HEK293 (cell line): ENCODE data around the gene KLHL12.

Experiments used
- CTCF ChIA-PET: fragments of 350-600 bp; formaldehyde crosslinking; extraction: SDS; loops from one replicate; lab custom pipeline; 2021; ENCODE audit warnings: antibody characterized with exemption; lab: Yijun Ruan, JAX
- POLR2A ChIA-PET: fragments of 300-600 bp; formaldehyde crosslinking; extraction: SDS; loops from one replicate; lab custom pipeline; 2020; ENCODE audit warnings: antibody characterized with exemption, inconsistent platforms; lab: Yijun Ruan, JAX
- H3K27ac ChIP-seq: fragments of 200-500 bp; sonication (Bioruptor generic); 2 replicates; pipeline ENCODE4 v1.5.1; 2014; ENCODE audit warnings: low read depth, low read length, control low read depth, inconsistent platforms; ENCODE audit errors: extremely low read depth
- H3K36me3 ChIP-seq, 2 experiments: fragments of 200-500 bp in 1 of 2; sonication (Bioruptor generic) in 1 of 2; 1 replicate in 1 of 2; 2 replicates in 1 of 2; pipeline ENCODE4 v1.5.1; 2014 to 2017; ENCODE audit warnings: inconsistent platforms in 2 of 2, low read length in 2 of 2; ENCODE audit not compliant: control insufficient read depth in 2 of 2, insufficient read depth in 1 of 2
- H3K4me1 ChIP-seq: fragments of 200-500 bp; sonication (Bioruptor generic); 2 replicates; pipeline ENCODE4 v1.5.1; 2014; ENCODE audit warnings: mild to moderate bottlenecking, low read length, inconsistent platforms; ENCODE audit not compliant: control insufficient read depth, insufficient read depth
- H3K4me3 ChIP-seq: 2 replicates; pipeline ENCODE4 v1.5.1; 2011; ENCODE audit warnings: low read depth, mild to moderate bottlenecking, control low read depth, low read length, moderate library complexity
- H3K9me3 ChIP-seq: fragments of 200-500 bp; sonication (Bioruptor generic); 2 replicates; pipeline ENCODE4 v1.5.1; 2014; ENCODE audit warnings: low read depth, low read length, inconsistent platforms; ENCODE audit not compliant: control insufficient read depth, insufficient read depth
- BCL11A ChIP-seq: fragments of 450-650 bp; formaldehyde crosslinking; IDR thresholded peaks from 2 replicates; pipeline ENCODE4 v1.5.1; 2016; ENCODE audit warnings: low read depth, missing biosample characterization, missing genetic modification characterization
- FEZF1 ChIP-seq: fragments of 450-650 bp; formaldehyde crosslinking; IDR thresholded peaks from 2 replicates; pipeline ENCODE4 v1.5.1; 2016; ENCODE audit warnings: missing biosample characterization, missing genetic modification characterization
- GLI2 ChIP-seq: fragments of 450-650 bp; formaldehyde crosslinking; IDR thresholded peaks from 2 replicates; pipeline ENCODE4; 2017; ENCODE audit warnings: missing biosample characterization, missing genetic modification characterization, low read depth, borderline replicate concordance
- KLF8 ChIP-seq: fragments of 450-650 bp; formaldehyde crosslinking; IDR thresholded peaks from 2 replicates; pipeline ENCODE4 v1.5.1; 2016; ENCODE audit warnings: missing biosample characterization, missing genetic modification characterization
- OSR2 ChIP-seq: fragments of 450-650 bp; formaldehyde crosslinking; IDR thresholded peaks from 2 replicates; pipeline ENCODE4 v1.5.1; 2016; ENCODE audit warnings: missing biosample characterization, missing genetic modification characterization
- REPIN1 ChIP-seq: fragments of 450-650 bp; formaldehyde crosslinking; IDR thresholded peaks from 2 replicates; pipeline ENCODE4 v1.5.1; 2017; ENCODE audit warnings: missing biosample characterization, missing genetic modification characterization, low read depth
- SALL2 ChIP-seq: fragments of 450-650 bp; formaldehyde crosslinking; IDR thresholded peaks from 2 replicates; pipeline ENCODE4 v1.5.0; 2017; ENCODE audit warnings: missing biosample characterization, mild to moderate bottlenecking, missing genetic modification characterization, borderline replicate concordance
- ZBTB1 ChIP-seq: fragments of 450-650 bp; formaldehyde crosslinking; IDR thresholded peaks from 2 replicates; pipeline ENCODE4 v1.5.1; 2016; ENCODE audit warnings: missing biosample characterization, missing genetic modification characterization
- ZBTB48 ChIP-seq: fragments of 450-650 bp; formaldehyde crosslinking; IDR thresholded peaks from 2 replicates; pipeline ENCODE4 v1.5.1; 2016; ENCODE audit warnings: missing biosample characterization, missing genetic modification characterization
- ZFHX2 ChIP-seq: fragments of 450-650 bp; formaldehyde crosslinking; conservative IDR thresholded peaks from 2 replicates; pipeline ENCODE4 v1.5.1; 2016; ENCODE audit warnings: missing biosample characterization, missing genetic modification characterization
- ZFP37 ChIP-seq: fragments of 450-650 bp; formaldehyde crosslinking; IDR thresholded peaks from 2 replicates; pipeline ENCODE4 v1.5.1; 2016; ENCODE audit warnings: missing biosample characterization, missing genetic modification characterization
- ZNF140 ChIP-seq: fragments of 450-650 bp; formaldehyde crosslinking; IDR thresholded peaks from 2 replicates; pipeline ENCODE4 v1.5.1; 2016; ENCODE audit warnings: missing biosample characterization, missing genetic modification characterization
- ZNF175 ChIP-seq: fragments of 450-650 bp; formaldehyde crosslinking; IDR thresholded peaks from 2 replicates; pipeline ENCODE4 v1.5.1; 2016; ENCODE audit warnings: missing biosample characterization, missing genetic modification characterization
- ZNF211 ChIP-seq: fragments of 450-650 bp; formaldehyde crosslinking; IDR thresholded peaks from 2 replicates; pipeline ENCODE4 v1.5.1; 2016; ENCODE audit warnings: low read depth, missing biosample characterization, missing genetic modification characterization
- ZNF239 ChIP-seq: fragments of 450-650 bp; formaldehyde crosslinking; IDR thresholded peaks from 2 replicates; pipeline ENCODE4 v1.5.1; 2016; ENCODE audit warnings: missing biosample characterization, missing genetic modification characterization
- ZNF341 ChIP-seq: fragments of 450-650 bp; formaldehyde crosslinking; IDR thresholded peaks from 2 replicates; pipeline ENCODE4; 2016; ENCODE audit warnings: low read depth, missing biosample characterization, missing genetic modification characterization
- ZNF404 ChIP-seq: fragments of 450-650 bp; formaldehyde crosslinking; IDR thresholded peaks from 2 replicates; pipeline ENCODE4 v1.5.1; 2017; ENCODE audit warnings: missing biosample characterization, missing genetic modification characterization
- ZNF423 ChIP-seq: fragments of 450-650 bp; formaldehyde crosslinking; IDR thresholded peaks from 2 replicates; pipeline ENCODE4 v1.5.1; 2016; ENCODE audit warnings: missing biosample characterization, missing genetic modification characterization
- ZNF426 ChIP-seq: fragments of 450-650 bp; formaldehyde crosslinking; IDR thresholded peaks from 2 replicates; pipeline ENCODE4 v1.5.1; 2017; ENCODE audit warnings: missing biosample characterization, missing genetic modification characterization, mild to moderate bottlenecking, inconsistent platforms, moderate library complexity
- ZNF48 ChIP-seq: fragments of 450-650 bp; formaldehyde crosslinking; IDR thresholded peaks from 2 replicates; pipeline ENCODE4 v1.5.1; 2016; ENCODE audit warnings: missing biosample characterization, missing genetic modification characterization
- ZNF529 ChIP-seq: fragments of 450-650 bp; formaldehyde crosslinking; IDR thresholded peaks from 2 replicates; pipeline ENCODE4 v1.5.1; 2017; ENCODE audit warnings: missing genetic modification characterization, missing biosample characterization; ENCODE audit not compliant: insufficient replicate concordance
- ZNF558 ChIP-seq: fragments of 450-650 bp; formaldehyde crosslinking; IDR thresholded peaks from 2 replicates; pipeline ENCODE4 v1.5.1; 2016; ENCODE audit warnings: missing biosample characterization, missing genetic modification characterization
- ZNF560 ChIP-seq: fragments of 450-650 bp; formaldehyde crosslinking; IDR thresholded peaks from 2 replicates; pipeline ENCODE4 v1.5.1; 2017; ENCODE audit warnings: missing biosample characterization, missing genetic modification characterization, borderline replicate concordance
- ZNF623 ChIP-seq: fragments of 450-650 bp; formaldehyde crosslinking; IDR thresholded peaks from 2 replicates; pipeline ENCODE4 v1.5.1; 2016; ENCODE audit warnings: missing biosample characterization, missing genetic modification characterization
- ZNF664 ChIP-seq: fragments of 450-650 bp; formaldehyde crosslinking; IDR thresholded peaks from 2 replicates; pipeline ENCODE4 v1.5.1; 2016; ENCODE audit warnings: missing biosample characterization, missing genetic modification characterization
- ZNF776 ChIP-seq: fragments of 450-650 bp; formaldehyde crosslinking; IDR thresholded peaks from 2 replicates; pipeline ENCODE4 v1.5.0; 2017; ENCODE audit warnings: missing biosample characterization, missing genetic modification characterization, borderline replicate concordance
- ZXDB ChIP-seq: fragments of 450-650 bp; formaldehyde crosslinking; IDR thresholded peaks from 2 replicates; pipeline ENCODE4 v1.5.1; 2016; ENCODE audit warnings: missing biosample characterization, missing genetic modification characterization
- TF ChIP-seq, protein P1 (sequence below): fragments of 450-650 bp; formaldehyde crosslinking; IDR thresholded peaks from 2 replicates; pipeline ENCODE4 v1.5.1; 2016; ENCODE audit warnings: missing biosample characterization, missing genetic modification characterization, borderline replicate concordance
- TF ChIP-seq, protein P2 (sequence below): fragments of 450-650 bp; formaldehyde crosslinking; IDR thresholded peaks from 2 replicates; pipeline ENCODE4 v1.5.0; 2017; ENCODE audit warnings: missing biosample characterization, missing genetic modification characterization, borderline replicate concordance
- TF ChIP-seq, protein P3 (sequence below): IDR thresholded peaks from 2 replicates; pipeline ENCODE4 v1.6.1; 2011; ENCODE audit warnings: mild to moderate bottlenecking, low read depth, low read length, borderline replicate concordance
- TF ChIP-seq, protein P4 (sequence below): fragments of 450-650 bp; formaldehyde crosslinking; IDR thresholded peaks from 2 replicates; pipeline ENCODE4 v1.5.1; 2016; ENCODE audit warnings: missing biosample characterization, missing genetic modification characterization

KLHL12 gene

DNA sequence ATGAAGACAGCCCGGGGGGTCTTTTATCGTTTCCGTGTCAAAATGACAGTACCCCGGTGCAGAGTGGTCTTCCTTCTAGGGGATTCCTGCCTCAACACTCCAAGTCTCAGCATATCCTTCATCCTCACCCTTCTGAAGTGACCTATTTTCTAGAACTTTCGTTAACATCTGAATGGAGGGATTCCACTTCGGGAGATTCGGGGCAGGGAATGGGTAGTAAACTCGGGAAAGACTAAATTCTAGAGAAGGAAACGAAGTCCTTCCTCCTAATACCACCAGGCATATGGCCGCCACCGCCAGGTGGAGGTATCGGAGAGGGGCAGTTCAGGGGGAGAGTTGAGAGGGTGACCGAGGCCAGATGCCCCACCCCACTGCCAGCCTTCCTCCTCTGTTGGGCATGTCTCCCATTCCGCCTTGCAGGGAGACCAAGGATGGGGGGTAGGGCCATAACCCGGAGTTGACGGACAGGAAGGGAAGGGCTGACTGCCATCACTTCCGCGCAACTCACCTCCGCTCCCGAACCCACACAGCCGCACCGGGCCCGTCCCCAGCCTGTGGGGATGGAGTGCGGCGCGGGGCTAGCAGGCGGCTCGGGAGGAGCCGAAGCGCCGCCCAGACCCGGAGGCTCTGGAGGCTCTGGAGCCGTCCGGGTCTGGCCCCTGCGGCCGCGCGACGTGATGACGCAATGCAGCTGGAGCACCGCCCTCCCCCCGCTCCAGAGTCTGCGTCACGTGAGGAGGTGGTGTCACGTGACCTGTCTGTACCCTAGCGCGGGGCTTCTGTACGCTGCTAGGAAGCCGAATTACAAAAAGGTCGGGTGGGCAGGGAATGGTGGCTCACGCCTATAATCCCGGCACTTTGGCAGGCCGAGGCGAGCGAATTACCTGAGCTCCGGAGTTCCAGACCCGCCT lies at the start of gene KLHL12:
KLHL12 (minus strand) TSS at position 654 of the 911 bp plus-strand sequence. CDS start 2,072 bp downstream, outside the sequence.
- H3K27ac ChIP-seq, result peak within 1 kb of the TSS; percentile 56
- H3K4me3 ChIP-seq, result peak within 1 kb of the TSS; percentile 72
- ChIA-PET POLR2A (interaction anchor here (0.6 to 1.2 kb wide), 14 partner anchors 11 to 792 kb away, joined by 3 to 10 read pairs (median 4); partner anchors contain the start of gene TMEM183A), CTCF (interaction anchor here (0.6 to 1.0 kb wide), 3 partner anchors 14 to 1959 kb away, joined by 3 to 4 read pairs (median 3); no protein-coding TSS in a partner anchor)
- no peaks in the 10 kb centered on the region for H3K4me1 ChIP-seq
- H3K9me3 ChIP-seq, result no peaks in the 10 kb centered on the region
- peaks cover 0 to 20% of the 10 kb centered on the region in 2 experiments for H3K36me3 ChIP-seq
- TF ChIP-seq ZNF175, result no peak
- TF ChIP-seq ZNF664 (tag by site-specific recombination), result no peak
- TF ChIP-seq ZBTB48, result peak; percentile 74
- TF ChIP-seq ZNF558 (tag by site-specific recombination), result no peak
- TF ChIP-seq, protein P1, sequence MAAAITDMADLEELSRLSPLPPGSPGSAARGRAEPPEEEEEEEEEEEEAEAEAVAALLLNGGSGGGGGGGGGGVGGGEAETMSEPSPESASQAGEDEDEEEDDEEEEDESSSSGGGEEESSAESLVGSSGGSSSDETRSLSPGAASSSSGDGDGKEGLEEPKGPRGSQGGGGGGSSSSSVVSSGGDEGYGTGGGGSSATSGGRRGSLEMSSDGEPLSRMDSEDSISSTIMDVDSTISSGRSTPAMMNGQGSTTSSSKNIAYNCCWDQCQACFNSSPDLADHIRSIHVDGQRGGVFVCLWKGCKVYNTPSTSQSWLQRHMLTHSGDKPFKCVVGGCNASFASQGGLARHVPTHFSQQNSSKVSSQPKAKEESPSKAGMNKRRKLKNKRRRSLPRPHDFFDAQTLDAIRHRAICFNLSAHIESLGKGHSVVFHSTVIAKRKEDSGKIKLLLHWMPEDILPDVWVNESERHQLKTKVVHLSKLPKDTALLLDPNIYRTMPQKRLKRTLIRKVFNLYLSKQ (tag by site-specific recombination), result no peak
- TF ChIP-seq, protein P2, sequence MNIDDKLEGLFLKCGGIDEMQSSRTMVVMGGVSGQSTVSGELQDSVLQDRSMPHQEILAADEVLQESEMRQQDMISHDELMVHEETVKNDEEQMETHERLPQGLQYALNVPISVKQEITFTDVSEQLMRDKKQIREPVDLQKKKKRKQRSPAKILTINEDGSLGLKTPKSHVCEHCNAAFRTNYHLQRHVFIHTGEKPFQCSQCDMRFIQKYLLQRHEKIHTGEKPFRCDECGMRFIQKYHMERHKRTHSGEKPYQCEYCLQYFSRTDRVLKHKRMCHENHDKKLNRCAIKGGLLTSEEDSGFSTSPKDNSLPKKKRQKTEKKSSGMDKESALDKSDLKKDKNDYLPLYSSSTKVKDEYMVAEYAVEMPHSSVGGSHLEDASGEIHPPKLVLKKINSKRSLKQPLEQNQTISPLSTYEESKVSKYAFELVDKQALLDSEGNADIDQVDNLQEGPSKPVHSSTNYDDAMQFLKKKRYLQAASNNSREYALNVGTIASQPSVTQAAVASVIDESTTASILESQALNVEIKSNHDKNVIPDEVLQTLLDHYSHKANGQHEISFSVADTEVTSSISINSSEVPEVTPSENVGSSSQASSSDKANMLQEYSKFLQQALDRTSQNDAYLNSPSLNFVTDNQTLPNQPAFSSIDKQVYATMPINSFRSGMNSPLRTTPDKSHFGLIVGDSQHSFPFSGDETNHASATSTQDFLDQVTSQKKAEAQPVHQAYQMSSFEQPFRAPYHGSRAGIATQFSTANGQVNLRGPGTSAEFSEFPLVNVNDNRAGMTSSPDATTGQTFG (tag by site-specific recombination), result peak; percentile 36; the same call in 1 of the 2 replicates
- TF ChIP-seq SALL2 (tag by site-specific recombination), result no peak
- TF ChIP-seq ZNF48 (tag by site-specific recombination), result no peak
- TF ChIP-seq ZFHX2 (tag by site-specific recombination), result peak; percentile 59; the same call in 1 of the 2 replicates
- no peak; the same call in 1 of the 2 replicates for TF ChIP-seq ZNF423 (tag by site-specific recombination)
- peak; percentile 35; the same call in 1 of the 2 replicates for TF ChIP-seq FEZF1 (tag by site-specific recombination)
- TF ChIP-seq KLF8 (tag by site-specific recombination), result peak; percentile 93
- no peak for TF ChIP-seq ZNF239
- peak; percentile 93 for TF ChIP-seq ZFP37 (tag by site-specific recombination)
- TF ChIP-seq ZNF623, result no peak
- no peak for TF ChIP-seq ZBTB1 (tag by site-specific recombination)
- no peak for TF ChIP-seq ZNF560 (tag by site-specific recombination)
- no peak for TF ChIP-seq BCL11A (tag by site-specific recombination)
- TF ChIP-seq OSR2 (tag by site-specific recombination), result peak; percentile 58; the same call in 1 of the 2 replicates
- TF ChIP-seq ZNF140 (tag by site-specific recombination), result no peak
- TF ChIP-seq ZNF211 (tag by site-specific recombination), result no peak
- TF ChIP-seq GLI2, result no peak
- no peak for TF ChIP-seq ZNF426 (tag by site-specific recombination)
- TF ChIP-seq, protein P3, sequence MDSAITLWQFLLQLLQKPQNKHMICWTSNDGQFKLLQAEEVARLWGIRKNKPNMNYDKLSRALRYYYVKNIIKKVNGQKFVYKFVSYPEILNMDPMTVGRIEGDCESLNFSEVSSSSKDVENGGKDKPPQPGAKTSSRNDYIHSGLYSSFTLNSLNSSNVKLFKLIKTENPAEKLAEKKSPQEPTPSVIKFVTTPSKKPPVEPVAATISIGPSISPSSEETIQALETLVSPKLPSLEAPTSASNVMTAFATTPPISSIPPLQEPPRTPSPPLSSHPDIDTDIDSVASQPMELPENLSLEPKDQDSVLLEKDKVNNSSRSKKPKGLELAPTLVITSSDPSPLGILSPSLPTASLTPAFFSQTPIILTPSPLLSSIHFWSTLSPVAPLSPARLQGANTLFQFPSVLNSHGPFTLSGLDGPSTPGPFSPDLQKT, result no peak
- no peak for TF ChIP-seq ZNF529 (tag by site-specific recombination)
- TF ChIP-seq, protein P4, sequence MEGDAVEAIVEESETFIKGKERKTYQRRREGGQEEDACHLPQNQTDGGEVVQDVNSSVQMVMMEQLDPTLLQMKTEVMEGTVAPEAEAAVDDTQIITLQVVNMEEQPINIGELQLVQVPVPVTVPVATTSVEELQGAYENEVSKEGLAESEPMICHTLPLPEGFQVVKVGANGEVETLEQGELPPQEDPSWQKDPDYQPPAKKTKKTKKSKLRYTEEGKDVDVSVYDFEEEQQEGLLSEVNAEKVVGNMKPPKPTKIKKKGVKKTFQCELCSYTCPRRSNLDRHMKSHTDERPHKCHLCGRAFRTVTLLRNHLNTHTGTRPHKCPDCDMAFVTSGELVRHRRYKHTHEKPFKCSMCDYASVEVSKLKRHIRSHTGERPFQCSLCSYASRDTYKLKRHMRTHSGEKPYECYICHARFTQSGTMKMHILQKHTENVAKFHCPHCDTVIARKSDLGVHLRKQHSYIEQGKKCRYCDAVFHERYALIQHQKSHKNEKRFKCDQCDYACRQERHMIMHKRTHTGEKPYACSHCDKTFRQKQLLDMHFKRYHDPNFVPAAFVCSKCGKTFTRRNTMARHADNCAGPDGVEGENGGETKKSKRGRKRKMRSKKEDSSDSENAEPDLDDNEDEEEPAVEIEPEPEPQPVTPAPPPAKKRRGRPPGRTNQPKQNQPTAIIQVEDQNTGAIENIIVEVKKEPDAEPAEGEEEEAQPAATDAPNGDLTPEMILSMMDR, result peak; percentile 86
- TF ChIP-seq ZNF341 (tag by site-specific recombination), result peak; percentile 76; the same call in 1 of the 2 replicates
- peak; percentile 99 for TF ChIP-seq ZXDB
- no peak for TF ChIP-seq ZNF404
- 0 out of 2 replicates have a peak, but pooled peaks have one; percentile 57 for TF ChIP-seq REPIN1 (tag by site-specific recombination)
- no peak for TF ChIP-seq ZNF776 (tag by site-specific recombination)
